Keratinocyte (primary cell): Measurements from ENCODE around the gene ZDHHC7. TPM values are rescaled to one million over a fixed set of nuclear protein-coding genes. Genes with fewer than 3 reads are reported as not detected.

ENCODE experiments used
- DNase-seq: peaks from one replicate; pipeline ENCODE4 v3.0.0-alpha.2; 2011; ENCODE audit warnings: low read depth, missing footprints, low spot score
- FAIRE-seq: peaks from 2 replicates; lab custom pipeline; 2011; peaks lifted over from hg19 to GRCh38; lab: Jason Lieb, UNC
- H2AFZ ChIP-seq: 2 replicates; pipeline ENCODE4 v1.6.0; 2012; ENCODE audit warnings: low read length, control low read depth, inconsistent platforms; ENCODE audit not compliant: control insufficient read depth
- H3K27ac ChIP-seq: 2 replicates; pipeline ENCODE4 v1.5.1; 2011; ENCODE audit warnings: low read length; ENCODE audit not compliant: control insufficient read depth, insufficient read depth
- H3K27me3 ChIP-seq: 3 replicates; pipeline ENCODE4 v1.6.0; 2011; ENCODE audit warnings: low read length; ENCODE audit not compliant: control insufficient read depth, insufficient read depth; ENCODE audit errors: extremely low read depth
- H3K36me3 ChIP-seq, 2 experiments: 2 replicates in 1 of 2; 3 replicates in 1 of 2; pipeline ENCODE4 v1.5.1; 2011; ENCODE audit warnings: low read length in 2 of 2, mild to moderate bottlenecking in 1 of 2; ENCODE audit not compliant: control insufficient read depth in 2 of 2, insufficient read depth in 2 of 2; ENCODE audit errors: extremely low read depth in 1 of 2
- H3K4me1 ChIP-seq: 3 replicates; pipeline ENCODE4 v1.5.1; 2011; ENCODE audit warnings: low read length; ENCODE audit not compliant: control insufficient read depth, insufficient read depth; ENCODE audit errors: extremely low read depth
- H3K4me2 ChIP-seq: 3 replicates; pipeline ENCODE4 v1.6.0; 2011; ENCODE audit warnings: low read depth, low read length; ENCODE audit not compliant: control insufficient read depth, insufficient read depth; ENCODE audit errors: extremely low read depth
- H3K4me3 ChIP-seq, 3 experiments: fragments of 200-600 bp in 1 of 3; sonication (generic) in 1 of 3; 2 replicates in 2 of 3; 3 replicates in 1 of 3; pipeline ENCODE4 v1.5.1; 2011 to 2016; ENCODE audit warnings: low read length in 3 of 3, mild to moderate bottlenecking in 3 of 3, control low read depth in 2 of 3, inconsistent platforms in 1 of 3, low read depth in 1 of 3, mixed read lengths in 1 of 3, mixed run types in 1 of 3, moderate library complexity in 1 of 3; ENCODE audit not compliant: control insufficient read depth in 2 of 3, insufficient read depth in 2 of 3; ENCODE audit errors: extremely low read depth in 1 of 3
- H3K79me2 ChIP-seq: 2 replicates; pipeline ENCODE4 v1.6.0; 2012; ENCODE audit warnings: low read length; ENCODE audit not compliant: control insufficient read depth, insufficient read depth
- H3K9ac ChIP-seq: 3 replicates; pipeline ENCODE4 v1.6.0; 2011; ENCODE audit warnings: low read length; ENCODE audit not compliant: control insufficient read depth, insufficient read depth; ENCODE audit errors: extremely low read depth
- H3K9me1 ChIP-seq: 3 replicates; pipeline ENCODE4 v1.6.0; 2011; ENCODE audit warnings: low read length; ENCODE audit not compliant: control insufficient read depth, insufficient read depth; ENCODE audit errors: extremely low read depth
- H3K9me3 ChIP-seq: 2 replicates; pipeline ENCODE4 v1.5.1; 2012; ENCODE audit warnings: low read depth, low read length; ENCODE audit not compliant: control insufficient read depth
- H4K20me1 ChIP-seq: 3 replicates; pipeline ENCODE4 v1.6.0; 2011; ENCODE audit warnings: low read length; ENCODE audit not compliant: control insufficient read depth, insufficient read depth; ENCODE audit errors: extremely low read depth
- CTCF ChIP-seq, 3 experiments: IDR thresholded peaks in 1 of 3; conservative IDR thresholded peaks in 1 of 3; optimal IDR thresholded peaks in 1 of 3; 2 replicates in 2 of 3; 3 replicates in 1 of 3; pipeline versions ENCODE3 to v1.5.1; 2011; ENCODE audit warnings: low read length in 3 of 3, mild to moderate bottlenecking in 3 of 3, moderate library complexity in 2 of 3, control low read depth in 1 of 3, inconsistent platforms in 1 of 3; ENCODE audit not compliant: insufficient read depth in 2 of 3; ENCODE audit errors: extremely low read depth in 1 of 3
- EZH2 ChIP-seq: IDR thresholded peaks from one replicate; pipeline ENCODE4 v1.6.1; 2012; ENCODE audit warnings: inconsistent platforms, mild to moderate bottlenecking, low read length, moderate library complexity
- dilution Hi-C: fragments of 300-500 bp; cut with MboI; formaldehyde crosslinking; loops from one replicate; pipeline ENCODE4 v1.7.0; 2020; ENCODE audit warnings: low sequenced_read_pairs; ENCODE audit not compliant: extremely low pct_ligation_motif_present
- polyA plus RNA-seq, 5 experiments: library from polyadenylated mRNA; depleted of rRNA in 3 of 5; stranded (reverse) in 3 of 5; stranded (forward) in 1 of 5; unstranded in 1 of 5; fragments of >200 nt; gene quantifications; 1 replicate in 1 of 5; 2 replicates in 3 of 5; 3 replicates in 1 of 5; pipeline versions ENCODE4 v1.2.1 to v1.2.3, GENCODE V29; 2011 to 2012; ENCODE audit warnings: missing spikeins in 2 of 5, low read depth in 1 of 5, low replicate concordance in 1 of 5

The ZDHHC7 gene
- polyA plus RNA-seq, 1 donor (not counting 4 experiments of a cell fraction or from before 2014, with no cell fraction given), result 37.8 TPM

- no peak overlapping the region for H3K27ac ChIP-seq
- no peak for TF ChIP-seq CTCF (optimal IDR thresholded peaks at IDR 0.05 in 1 of 3, IDR thresholded peaks at IDR 0.05 in 1 of 3, conservative IDR thresholded peaks at IDR 0.05 in 1 of 3; ENCODE audit: extremely low read depth in 1 of 3, insufficient read depth in 2 of 3, low read length in 3 of 3)
- no peak for TF ChIP-seq EZH2
- no peak overlapping the region for H3K4me3 ChIP-seq
- peaks cover 32 to 39% of the 10 kb centered on the region in 2 experiments for H3K36me3 ChIP-seq
- dilution Hi-C loops, result loop anchor here (10.0 kb wide), 1 partner anchor 192 kb away; no protein-coding TSS in a partner anchor
- DNase-seq (no peak), FAIRE-seq (no peak)
- no peaks in the 10 kb centered on the region for H4K20me1 ChIP-seq
- H3K4me1 ChIP-seq, result peaks cover 9% of the 10 kb centered on the region
- no peaks in the 10 kb centered on the region for H3K9me3 ChIP-seq
- H3K9ac ChIP-seq, result no peak overlapping the region
- no peak overlapping the region for H3K4me2 ChIP-seq
- no peaks in the 10 kb centered on the region for H3K9me1 ChIP-seq
- no peak overlapping the region for H2AFZ ChIP-seq
- H3K79me2 ChIP-seq, result peaks cover 3% of the 10 kb centered on the region
- H3K27me3 ChIP-seq, result no peaks in the 10 kb centered on the region
Measured at GRCh38 chr16:84976644-84977400, 34.5 kb downstream of the ZDHHC7 start.

- Histone ChIP-seq H3K27me3 (no peaks in the 10 kb centered on the region), H4K20me1 (no peaks in the 10 kb centered on the region), H3K9me3 (no peaks in the 10 kb centered on the region), H3K36me3 (peaks cover 26 to 34% of the 10 kb centered on the region in 2 experiments), H3K79me2 (no peaks in the 10 kb centered on the region), H3K4me2 (no peak overlapping the region), H3K9ac (no peak overlapping the region), H3K27ac (no peak overlapping the region), H2AFZ (no peak overlapping the region), H3K9me1 (no peaks in the 10 kb centered on the region), H3K4me1 (peaks cover 9% of the 10 kb centered on the region), H3K4me3 (no peak overlapping the region)
- DNase-seq, result no peak
- TF ChIP-seq EZH2, result no peak
- no peak for TF ChIP-seq CTCF (optimal IDR thresholded peaks at IDR 0.05 in 1 of 3, IDR thresholded peaks at IDR 0.05 in 1 of 3, conservative IDR thresholded peaks at IDR 0.05 in 1 of 3; ENCODE audit: extremely low read depth in 1 of 3, insufficient read depth in 2 of 3, low read length in 3 of 3)
- dilution Hi-C loops, result loop anchor here (10.0 kb wide), 1 partner anchor 191 kb away; no protein-coding TSS in a partner anchor
- no peak for FAIRE-seq
Measured at GRCh38 chr16:84975522-84975921, 35.8 kb downstream of the ZDHHC7 start.
